ENCODE data around the gene LCE2A. TPM values are rescaled to one million over a fixed set of nuclear protein-coding genes. Genes with fewer than 3 reads are reported as not detected.

LCE2A gene
- total RNA-seq, 1 experiment from 2014 or later: not detected

DNA sequence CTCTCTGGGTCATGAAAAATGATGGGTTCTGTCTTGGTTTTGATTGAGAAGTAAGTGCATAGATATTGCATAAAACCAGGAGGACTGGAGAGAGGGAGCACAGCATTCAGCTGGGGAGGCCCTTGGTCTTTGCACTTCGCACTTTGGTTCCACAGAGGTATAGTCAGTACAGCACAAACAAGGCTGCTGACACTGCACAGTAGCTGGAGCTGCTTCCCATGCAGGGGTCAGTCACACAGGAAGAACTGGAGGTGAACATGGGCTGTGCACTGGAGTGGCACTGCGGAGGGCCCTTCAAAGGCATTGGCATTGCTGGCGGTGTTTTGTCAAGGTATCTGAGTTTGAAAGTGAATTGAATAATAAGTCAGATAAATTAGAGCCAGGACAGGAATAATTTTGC lies 39.5 kb upstream of the LCE2A start:
- peaks cover 83% of the 10 kb centered on the region for H3K9me3 ChIP-seq (ENCODE audit: control insufficient read depth, low read depth, low read length)
- peaks cover 93 to 96% of the 10 kb centered on the region in 2 experiments for H3K9me3 Mint-ChIP-seq

More for the DNA sequence above, 39.5 kb upstream of the LCE2A start:
- no CpG with 5 or more reads among the region's 3 CpGs for WGBS (ENCODE audit: extremely low coverage, insufficient read length, low lambda C conversion rate)
- Histone ChIP-seq H3K4me2 (ENCODE audit: insufficient read depth, insufficient read length, low read length) (no peak overlapping the region), H2AK5ac (ENCODE audit: insufficient read length, low read length) (no peak overlapping the region), H3K27ac (ENCODE audit: insufficient read length, low read depth, low read length) (no peak overlapping the region), H3K14ac (ENCODE audit: insufficient read depth, low read length) (no peak overlapping the region), H2BK20ac (ENCODE audit: low read depth, low read length, poor library complexity, severe bottlenecking) (no peak overlapping the region), H3K4me1 (ENCODE audit: insufficient read depth, low read length) (no peaks in the 10 kb centered on the region), H3K9ac (ENCODE audit: extremely low read depth, insufficient read length, low read length) (no peak overlapping the region), H2BK12ac (ENCODE audit: insufficient read length, low read depth, low read length) (no peak overlapping the region), H3K79me1 (ENCODE audit: insufficient read depth, low read depth, low read length, poor library complexity, severe bottlenecking) (no peaks in the 10 kb centered on the region), H4K8ac (replicated peaks; ENCODE audit: insufficient read length, low read depth, low read length) (no peak overlapping the region), H4K91ac (ENCODE audit: insufficient read length, low read depth, low read length) (no peak overlapping the region), H3K23ac (ENCODE audit: insufficient read length, low read depth, low read length) (no peak overlapping the region), H2AFZ (ENCODE audit: low read length) (no peak overlapping the region), H4K20me1 (ENCODE audit: control insufficient read depth, insufficient read depth, insufficient read length) (no peaks in the 10 kb centered on the region), H3K4ac (ENCODE audit: low read depth, low read length) (no peak overlapping the region), H2BK15ac (ENCODE audit: low read depth, low read length) (no peak overlapping the region), H2BK5ac (ENCODE audit: insufficient read length, low read length) (no peak overlapping the region), H2BK120ac (ENCODE audit: low read depth, low read length, poor library complexity, severe bottlenecking) (no peak overlapping the region), H4K5ac (ENCODE audit: insufficient read length, low read depth, low read length) (no peak overlapping the region), H3K23me2 (ENCODE audit: insufficient read length, low read depth, low read length, poor library complexity, severe bottlenecking) (no peaks in the 10 kb centered on the region), H3K27me3 (ENCODE audit: insufficient read depth, low read length) (no peaks in the 10 kb centered on the region), H3T11ph (ENCODE audit: low read length) (no peak overlapping the region), H3K18ac (ENCODE audit: insufficient read length, low read depth, low read length) (no peak overlapping the region), H3K56ac (ENCODE audit: insufficient read length, low read depth, low read length) (no peak overlapping the region), H3K79me2 (ENCODE audit: insufficient read depth, low read length) (no peaks in the 10 kb centered on the region)
- Mint-ChIP-seq H3K36me3 (ENCODE audit: insufficient read depth in 1 of 3, low read depth in 3 of 3) (peaks cover 0 to 21% (median 5%) of the 10 kb centered on the region in 3 experiments; a peak in 4 of 7 replicates), H3K27me3 (ENCODE audit: low read depth) (no peaks in the 10 kb centered on the region; the same call in none of the 2 replicates), H3K4me3 (no peak overlapping the region), H3K4me1 (no peaks in the 10 kb centered on the region), H3K27ac (no peak overlapping the region)
- TF ChIP-seq, protein P1, sequence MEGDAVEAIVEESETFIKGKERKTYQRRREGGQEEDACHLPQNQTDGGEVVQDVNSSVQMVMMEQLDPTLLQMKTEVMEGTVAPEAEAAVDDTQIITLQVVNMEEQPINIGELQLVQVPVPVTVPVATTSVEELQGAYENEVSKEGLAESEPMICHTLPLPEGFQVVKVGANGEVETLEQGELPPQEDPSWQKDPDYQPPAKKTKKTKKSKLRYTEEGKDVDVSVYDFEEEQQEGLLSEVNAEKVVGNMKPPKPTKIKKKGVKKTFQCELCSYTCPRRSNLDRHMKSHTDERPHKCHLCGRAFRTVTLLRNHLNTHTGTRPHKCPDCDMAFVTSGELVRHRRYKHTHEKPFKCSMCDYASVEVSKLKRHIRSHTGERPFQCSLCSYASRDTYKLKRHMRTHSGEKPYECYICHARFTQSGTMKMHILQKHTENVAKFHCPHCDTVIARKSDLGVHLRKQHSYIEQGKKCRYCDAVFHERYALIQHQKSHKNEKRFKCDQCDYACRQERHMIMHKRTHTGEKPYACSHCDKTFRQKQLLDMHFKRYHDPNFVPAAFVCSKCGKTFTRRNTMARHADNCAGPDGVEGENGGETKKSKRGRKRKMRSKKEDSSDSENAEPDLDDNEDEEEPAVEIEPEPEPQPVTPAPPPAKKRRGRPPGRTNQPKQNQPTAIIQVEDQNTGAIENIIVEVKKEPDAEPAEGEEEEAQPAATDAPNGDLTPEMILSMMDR (conservative IDR thresholded peaks at IDR 0.05): no peak
- DNase-seq: no peak

Data from H9 (cell line).